HG03045 (cell line): ENCODE measurements around the gene MAFF.
"Not testable (repeated sequence)": the region's sequence is repeated elsewhere in the genome, so short reads cannot be mapped to it uniquely, and the experiment has no call there.

Source experiments
- ATAC-seq: cut with Tn5 transposase; IDR thresholded peaks from one replicate; pipeline ENCODE4 v1.9.1; 2021; ENCODE audit warnings: mild to moderate bottlenecking, moderate library complexity; ENCODE audit not compliant: unreplicated experiment

Gene MAFF

DNA sequence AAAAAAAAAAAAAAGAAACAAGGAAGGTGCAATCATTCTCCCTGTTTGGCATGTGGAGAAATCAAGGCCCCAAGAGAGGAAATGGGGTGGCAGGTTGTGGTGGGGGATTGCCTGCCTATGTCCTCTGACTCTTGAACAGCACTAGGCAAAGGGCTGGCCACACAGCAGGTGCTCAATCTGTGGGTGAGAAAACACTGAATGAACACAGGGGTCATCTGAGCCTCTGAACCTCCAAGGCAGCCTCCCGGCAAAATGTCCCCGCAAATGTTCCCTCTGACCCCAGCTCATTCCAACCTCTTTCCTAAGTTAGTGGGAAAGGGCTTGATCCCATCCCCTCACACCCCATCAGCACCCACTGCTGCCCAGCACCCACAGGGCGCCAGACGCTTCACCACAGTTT lies 24.8 kb upstream of the MAFF start:
- no peak for ATAC-seq

DNA sequence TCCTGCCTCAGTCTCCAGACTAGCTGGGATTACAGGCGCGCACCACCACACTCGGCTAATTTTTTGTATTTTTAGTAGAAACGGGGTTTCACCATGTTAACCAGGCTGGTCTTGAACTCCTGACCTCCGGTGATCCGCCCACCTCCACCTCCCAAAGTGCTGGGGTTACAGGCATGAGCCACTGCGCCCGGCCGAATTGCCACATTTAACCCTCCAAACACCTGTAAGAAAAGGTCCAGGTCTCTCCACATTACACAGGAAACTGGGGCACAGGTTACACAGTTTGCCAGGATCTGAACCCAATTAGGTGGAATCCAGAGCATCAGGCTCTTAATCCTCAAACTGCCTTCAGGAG lies 24.2 kb upstream of the MAFF start:
- ATAC-seq: not testable (repeated sequence)

DNA sequence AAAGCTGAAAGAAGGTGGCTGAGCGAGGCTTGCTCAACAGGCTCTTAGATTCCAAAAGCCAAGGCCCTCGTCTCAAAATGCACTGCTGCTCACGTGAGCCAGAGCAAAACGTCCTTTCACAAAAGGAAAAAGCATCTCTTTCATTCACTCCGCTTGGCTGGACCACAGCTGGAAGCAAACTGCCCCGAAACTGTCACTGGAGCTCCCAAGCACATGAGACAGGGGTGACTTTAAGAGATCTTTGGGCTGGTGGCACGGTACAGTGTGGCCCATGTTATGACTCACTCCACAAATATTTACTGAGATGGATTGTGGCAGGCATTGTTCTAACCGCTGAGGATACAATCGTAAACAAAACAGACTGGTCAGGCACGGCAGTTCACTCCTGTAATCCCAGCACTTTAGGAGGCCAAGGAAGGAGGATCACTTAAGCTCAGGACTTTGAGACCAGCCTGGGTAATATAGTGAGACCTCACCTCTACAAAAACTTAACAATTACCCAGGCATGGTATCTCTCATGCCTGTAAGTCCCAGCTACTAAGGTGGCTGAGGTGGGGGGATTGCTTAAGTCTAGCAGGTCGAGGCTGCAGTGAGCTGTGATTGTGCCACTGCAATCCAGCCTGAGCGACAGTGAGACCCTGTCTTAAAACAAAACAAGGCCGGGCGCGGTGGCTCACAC lies 23.7 kb upstream of the MAFF start:
- ATAC-seq: no peak

DNA sequence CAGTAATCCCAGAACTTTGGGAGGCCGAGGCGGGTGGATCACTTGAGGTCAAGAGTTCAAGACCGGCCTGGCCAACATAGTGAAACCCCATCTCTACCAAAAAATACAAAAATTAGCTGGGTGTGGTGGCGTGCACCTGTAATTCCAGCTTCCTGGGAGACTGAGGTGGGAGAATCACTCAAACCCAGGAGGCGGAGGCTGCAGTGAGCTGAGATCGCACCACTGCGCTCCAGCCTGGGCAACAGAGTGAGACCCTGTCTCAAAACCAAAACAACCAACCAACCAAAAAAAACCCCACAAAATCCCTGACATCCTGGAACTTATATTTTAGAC lies 23.2 kb upstream of the MAFF start:
- not testable (repeated sequence) for ATAC-seq

DNA sequence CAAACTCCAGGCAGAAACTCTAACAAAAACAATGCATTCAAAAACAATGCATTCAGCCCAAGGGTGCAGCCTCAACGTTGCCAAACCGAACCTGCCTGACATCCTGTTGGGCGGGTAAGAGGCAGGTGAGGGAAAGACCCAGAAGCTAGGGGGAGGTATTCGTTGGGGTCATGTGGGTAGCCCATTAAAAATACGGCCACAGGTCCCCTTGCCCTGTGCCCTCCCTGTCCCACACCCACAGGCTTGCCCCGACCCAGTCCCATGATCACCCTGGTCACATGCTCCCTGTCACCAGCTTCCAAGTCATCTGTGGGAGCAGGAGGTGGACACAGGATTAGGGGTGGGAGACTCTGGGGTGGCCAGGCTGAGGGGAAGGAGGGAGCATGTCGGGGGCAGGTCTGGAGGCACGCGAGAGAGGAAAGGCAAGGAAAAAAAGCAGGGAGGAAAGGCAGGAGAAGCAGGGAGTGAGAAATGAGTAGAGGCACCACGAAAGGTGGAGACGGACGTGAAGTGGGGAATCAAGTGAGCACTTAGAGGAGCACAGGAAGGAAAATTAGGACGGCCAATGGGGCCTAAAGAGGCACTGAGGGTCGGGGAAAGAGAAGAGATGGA lies 20.8 kb upstream of the MAFF start:
- ATAC-seq: peak; percentile 2

DNA sequence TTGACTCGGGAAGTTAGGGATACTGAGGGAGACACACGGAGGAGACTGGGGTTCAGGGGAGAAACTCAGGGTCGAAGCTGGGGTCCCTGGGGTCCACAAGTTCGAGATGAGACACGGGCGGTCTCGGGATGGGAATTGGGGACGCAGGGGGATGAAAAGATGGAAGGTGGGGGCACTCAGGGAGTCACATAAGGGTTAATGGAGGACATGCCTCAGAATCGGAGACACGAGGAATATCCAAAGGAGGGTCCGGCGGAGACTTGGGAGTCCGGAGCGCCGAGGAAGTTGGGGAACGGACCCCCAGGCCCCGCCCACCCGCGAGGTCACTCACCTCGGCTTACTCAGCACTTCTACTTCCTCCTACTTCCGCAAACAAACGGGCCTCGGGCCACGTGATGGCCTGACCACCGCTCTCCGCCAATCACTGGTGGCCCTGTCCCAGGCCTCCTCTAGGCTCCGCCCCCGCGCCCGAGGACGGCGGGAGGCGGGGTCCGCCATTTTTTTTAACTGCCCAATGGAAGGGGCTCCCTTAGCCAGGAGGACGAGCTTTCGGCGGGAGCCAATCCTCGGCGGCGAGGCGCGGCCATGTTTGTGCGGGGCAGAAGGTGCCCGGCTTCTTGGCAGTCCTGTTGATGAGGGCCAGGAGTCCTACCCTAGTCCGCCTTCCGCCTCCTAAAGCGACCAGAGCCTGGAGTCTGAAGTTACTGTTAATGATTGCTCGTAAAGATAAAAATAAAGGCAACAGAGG lies 20.2 kb upstream of the MAFF start, which contains the start of gene PLA2G6:
Gene PLA2G6, minus strand, starts transcription at position 378 of the 748 bp plus-strand sequence. CDS start 12,404 bp downstream, outside the sequence.
- ATAC-seq: peak; percentile 87

DNA sequence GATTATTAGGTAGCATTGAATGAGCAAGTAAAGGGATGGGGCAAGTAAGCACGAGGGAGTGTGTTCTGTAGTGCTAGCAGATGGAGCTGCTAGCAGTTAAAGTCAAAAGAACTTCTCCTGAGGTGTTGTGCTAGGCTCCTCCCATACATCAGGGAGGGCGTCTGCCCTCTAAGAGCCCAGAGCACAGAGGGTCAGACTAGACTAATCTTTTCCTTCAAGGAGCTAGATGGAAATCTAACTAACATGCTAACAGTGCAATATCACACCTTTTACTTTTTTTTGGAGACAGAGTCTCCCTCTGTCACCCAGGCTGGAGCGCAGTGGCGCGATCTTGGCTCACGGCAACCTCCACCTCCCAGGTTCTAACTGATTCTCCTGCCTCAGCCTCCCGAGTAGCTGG lies 17.0 kb upstream of the MAFF start:
- ATAC-seq: no peak

DNA sequence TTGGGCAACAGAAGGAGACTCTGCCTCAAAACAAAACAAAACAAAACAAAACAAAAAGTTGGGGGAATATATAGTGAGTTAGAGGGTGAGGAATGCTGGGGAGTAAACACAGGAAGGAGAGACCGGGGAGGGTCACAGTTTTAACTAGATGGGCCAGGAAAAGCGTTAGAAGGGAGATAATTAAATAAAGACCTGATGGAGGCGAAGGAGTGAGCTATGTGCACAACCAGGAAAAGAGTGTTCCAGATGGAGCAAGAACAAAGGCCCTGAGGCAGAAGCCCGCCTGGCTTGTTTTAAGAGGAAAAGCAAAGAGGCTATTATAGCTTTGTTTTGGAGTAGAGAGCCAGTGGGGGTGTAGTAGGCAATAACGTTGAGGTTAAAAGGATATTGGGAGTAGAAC lies 15.4 kb upstream of the MAFF start:
- ATAC-seq: no peak

DNA sequence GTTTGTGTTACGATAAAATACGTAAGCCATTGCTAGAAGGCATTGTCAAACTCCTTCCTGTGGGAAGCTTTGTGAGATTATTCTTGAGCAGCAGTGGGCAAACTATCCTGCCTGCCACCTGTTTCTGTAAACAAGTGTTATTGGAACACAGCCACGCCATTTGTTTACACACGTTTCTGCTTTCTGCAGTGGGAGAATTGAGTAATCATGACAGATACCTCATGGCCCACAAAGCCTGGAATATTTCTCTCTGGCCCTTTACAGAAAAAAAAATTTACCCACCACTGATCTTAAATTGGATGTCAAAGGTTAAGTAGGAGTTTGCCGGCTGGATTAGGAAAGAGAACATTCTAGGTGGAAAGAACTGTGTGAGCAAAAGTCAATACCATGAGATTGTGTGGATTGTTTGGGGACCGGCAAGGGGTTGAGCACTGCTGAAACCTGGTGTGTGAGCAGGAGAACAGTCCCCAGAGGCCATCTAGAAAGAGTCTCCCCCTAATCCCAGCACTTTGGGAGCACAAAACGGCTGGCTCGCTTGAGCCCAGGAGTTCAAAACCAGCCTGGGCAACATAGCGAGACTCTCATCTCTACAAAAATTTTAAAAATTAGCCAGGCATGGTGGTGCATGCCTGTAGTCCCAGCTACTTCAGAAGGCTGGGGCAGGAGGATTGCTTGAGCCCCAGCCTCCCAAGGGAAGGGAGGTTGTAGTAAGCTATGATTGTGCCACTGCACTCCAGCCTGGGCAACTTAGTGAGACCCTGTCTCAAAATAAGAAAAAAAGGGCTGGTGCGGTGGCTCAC lies 14.2 kb upstream of the MAFF start:
- no peak for ATAC-seq

DNA sequence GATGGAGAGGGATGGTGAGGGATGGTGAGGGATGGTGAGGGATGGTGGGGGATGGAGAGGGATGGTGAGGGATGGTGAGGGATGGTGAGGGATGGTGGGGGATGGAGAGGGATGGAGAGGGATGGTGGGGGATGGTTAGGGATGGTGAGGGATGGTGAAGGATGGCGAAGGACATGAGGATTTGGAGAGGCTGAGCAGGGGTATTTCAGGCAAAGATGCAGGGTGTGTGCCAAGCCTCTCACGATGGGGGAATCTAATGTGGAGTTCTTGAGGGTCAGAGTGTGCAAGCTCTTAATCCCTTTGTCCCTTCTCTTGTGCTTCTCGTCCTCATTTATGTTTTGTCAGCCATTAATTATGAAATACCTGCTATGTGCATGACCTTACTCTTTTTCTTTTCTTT lies 12.7 kb upstream of the MAFF start:
- ATAC-seq: no peak

DNA sequence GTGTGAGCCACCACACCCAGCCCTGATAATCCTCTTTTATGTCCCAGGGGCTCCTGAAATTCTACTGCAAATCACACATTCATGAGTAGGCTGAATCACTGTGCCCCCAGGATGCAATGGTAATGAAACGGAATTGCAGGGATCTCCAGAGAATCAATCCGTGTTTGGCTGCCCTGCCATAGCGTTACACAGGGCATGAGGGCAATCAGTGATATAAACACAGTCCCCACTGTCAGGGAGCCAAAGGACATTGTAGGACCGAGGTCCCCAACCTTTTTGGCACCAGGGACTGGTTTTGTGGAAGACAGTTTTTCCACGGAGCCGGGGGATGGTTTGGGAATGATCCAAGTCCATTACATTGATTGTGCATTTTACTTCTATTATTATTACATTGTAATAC lies 11.2 kb upstream of the MAFF start:
- ATAC-seq: no peak

DNA sequence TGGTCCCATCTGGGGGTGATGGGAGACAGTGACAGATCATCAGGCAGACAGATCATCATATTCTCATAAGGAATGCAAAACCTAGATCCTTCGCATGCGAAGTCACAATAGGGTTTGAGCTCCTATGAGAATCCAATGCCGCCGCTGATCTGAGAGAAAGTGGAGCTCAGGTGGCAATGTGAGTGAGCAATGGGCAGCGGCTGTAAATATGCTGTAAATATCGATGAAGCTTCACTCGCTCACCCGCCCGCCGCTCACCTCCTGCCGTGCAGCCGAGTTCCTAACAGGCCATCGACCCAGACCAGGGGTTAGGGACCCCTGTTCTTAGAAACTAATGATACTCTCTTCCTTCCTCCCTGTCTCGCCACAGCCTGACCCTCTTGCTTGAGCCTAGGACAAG lies 10.7 kb upstream of the MAFF start:
- no peak for ATAC-seq

DNA sequence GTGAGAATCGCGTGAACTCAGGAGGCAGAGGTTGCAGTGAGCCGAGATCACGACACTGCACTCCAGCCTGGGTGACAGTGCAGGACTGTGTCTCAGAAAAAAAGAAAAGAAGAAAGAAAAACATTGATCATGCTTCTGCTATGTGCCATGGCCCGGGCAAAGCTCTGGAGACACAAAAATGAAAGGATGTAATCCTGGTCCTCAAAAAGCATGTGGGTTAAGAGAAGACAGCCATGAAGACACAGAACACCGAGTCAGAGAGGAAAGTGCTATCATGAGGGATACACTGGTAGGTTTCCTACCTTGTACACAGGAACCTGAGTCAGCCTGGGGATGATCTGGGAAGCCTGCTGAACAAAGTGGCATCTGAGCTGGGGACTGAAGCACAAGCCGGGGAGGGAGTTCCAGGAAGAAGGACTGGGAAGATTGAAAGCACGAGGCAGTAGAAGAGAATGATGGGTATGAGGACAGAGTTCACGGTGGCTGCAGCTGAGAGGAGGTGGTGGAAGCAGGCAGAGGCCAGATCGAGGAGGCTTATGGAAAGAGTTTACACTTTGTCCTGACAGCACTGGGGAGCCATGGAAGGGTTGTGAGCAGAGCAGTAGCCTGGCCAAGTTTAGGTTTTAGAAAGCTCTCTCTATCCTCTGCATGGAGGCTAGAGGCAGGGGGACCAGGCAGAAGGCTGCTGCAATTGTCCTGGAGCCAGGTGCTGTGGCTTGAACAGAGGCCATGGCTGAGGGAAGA lies 9.9 kb upstream of the MAFF start:
- ATAC-seq: no peak

DNA sequence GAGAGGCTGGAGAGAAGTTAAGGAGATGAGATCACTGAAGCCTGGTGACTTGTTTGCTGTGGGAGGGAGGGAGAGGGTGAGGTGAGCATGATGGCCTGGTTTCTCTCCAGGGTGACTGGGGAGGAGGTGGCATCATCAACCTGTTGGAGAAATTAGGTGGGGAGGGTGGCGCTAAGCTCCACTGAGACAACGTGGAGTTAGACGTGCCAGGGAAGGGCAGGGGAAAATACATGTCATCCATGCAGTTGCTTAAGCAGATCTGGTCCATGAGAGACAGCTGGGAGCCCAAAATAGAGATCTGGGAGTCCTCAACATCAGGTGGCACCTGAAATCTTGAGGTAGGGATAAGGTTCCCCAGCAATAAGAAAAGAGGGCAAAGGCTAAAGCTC lies 9.3 kb upstream of the MAFF start:
- ATAC-seq: no peak

DNA sequence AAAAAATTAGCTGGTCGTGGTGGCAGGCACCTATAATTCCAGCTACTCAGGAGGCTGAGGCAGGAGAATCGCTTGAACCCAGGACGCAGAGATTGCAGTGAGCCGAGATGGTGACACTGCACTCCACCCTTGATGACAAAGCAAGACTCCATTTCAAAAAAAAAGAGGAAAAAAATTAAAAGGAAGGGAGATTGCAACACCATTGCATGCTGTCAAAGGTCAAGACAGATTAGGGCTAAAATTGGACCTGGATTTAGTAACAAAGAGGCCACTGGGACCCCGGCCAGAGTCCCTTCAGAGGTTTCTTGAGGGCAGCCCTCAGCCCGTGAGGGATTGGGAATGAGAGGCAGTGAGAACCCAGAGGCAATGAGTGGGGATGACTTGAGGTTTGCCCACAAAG lies 8.2 kb upstream of the MAFF start:
- ATAC-seq: no peak

DNA sequence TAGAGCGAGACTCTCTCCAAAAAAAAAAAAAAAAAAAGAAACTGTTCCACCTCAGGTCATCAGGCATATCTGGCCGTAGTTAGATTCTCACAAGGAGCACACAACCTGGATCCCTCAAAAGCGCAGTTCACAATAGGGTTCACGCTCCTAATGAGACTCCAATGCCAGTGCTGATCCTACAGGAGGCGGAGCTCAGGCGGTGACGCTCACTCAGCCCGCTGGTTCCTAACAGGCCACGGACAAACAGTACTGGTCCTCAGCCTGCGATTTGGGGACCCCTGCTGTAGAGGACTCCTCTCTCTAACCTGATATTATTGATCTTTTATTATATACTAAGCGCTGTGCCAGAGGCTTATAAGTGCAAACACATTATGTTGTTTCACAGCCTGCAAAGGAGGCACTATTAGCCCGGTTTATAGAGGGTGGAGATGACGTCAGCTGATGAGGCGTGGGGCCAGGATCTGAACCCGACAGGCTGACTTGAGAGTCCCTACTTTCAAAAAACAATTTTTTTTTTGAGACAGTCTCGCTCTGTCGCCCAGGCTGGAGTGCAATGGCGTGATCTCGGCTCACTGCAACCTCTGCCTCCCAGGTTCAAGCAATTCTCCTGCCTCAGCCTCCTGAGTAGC lies 4.9 kb upstream of the MAFF start:
- ATAC-seq: no peak

DNA sequence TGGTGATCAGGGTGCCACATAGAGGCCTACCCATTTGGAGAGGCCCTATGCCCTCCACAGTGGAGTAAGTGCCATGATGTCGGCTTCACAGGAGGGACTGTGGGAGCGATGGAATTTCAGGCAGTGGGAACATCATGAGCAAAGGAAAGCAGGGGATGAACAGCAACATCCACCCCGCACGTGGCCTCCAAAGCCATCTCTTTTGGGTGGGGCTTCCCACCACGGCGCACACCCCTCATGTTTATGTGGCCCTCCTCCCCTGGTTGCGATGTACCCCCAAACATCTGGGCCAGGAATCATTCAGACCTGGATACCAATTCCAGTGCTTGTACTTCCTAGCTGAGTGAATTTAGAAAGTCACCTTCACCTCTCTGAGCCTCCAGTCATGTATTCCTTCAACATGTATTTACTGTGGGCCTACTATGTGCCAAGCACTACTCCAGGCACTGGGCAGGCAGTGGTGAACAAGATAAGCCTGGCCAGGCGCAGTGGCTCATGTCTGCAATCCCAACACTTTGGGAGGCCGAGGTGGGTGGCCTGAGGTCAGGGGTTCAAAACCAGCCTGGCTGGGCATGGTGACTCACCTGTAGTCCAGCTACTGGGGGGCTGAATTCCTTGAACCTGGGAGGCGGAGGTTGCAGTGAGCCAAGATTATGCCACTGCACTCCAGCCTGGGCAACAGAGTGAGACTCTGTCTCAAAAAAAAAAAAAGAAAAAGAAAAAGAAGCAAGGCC lies 1.8 kb upstream of the MAFF start:
- no peak for ATAC-seq

DNA sequence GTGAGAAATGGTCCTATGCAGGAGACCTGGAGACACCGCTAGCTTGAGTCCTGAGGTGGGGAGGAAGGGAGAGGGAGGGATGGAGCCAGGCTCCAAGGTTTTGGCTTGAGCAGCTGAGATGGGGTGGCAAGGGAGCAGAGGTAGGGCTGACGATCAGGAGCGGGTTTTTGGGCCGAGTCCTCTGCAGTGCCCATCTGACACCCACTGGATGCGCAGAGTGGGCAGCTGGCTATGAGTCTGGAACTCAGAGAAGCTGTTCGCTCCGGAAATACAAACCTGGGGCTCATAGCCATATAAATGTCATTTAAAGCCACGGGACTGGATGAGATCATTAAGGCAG lies 453 bp upstream of the MAFF start:
- ATAC-seq: no peak

DNA sequence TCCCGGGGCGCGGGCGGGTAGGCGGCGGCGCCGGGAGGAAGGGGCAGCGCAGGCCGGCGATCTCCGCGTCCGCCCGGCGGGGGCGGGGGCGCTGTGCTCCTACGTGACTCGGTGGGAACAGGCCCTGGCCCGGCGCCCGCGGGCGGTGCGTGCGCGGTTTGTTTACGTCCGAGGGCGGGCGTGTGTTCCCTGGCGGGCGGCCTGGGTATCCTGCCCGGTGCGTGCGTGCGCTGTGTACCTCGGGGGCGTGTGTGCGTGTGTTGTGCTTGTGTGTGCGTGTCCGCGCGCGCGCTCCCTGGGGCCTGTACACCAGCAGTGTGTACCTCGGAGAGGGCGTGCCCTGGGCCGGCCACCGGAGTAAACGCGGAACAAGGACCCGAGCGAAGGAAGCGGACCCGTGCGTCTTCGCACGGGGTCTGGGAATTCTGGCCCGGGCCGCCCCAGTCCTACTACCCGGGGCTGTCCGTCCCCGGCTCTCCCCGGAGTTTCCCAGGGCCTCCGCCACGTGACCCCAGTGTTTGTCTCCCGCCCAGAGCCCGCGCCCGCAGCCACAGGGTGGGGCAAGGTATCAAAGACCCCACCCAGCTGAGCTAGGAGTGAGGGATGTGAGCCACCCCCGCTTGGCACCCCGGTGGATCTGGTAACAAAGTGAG lies 769 bp downstream of the MAFF start:
- no peak for ATAC-seq
